Nephron (organoid): ENCODE results near the gene GH2.

Source experiments
- H3K27ac Mint-ChIP-seq, 3 experiments: 2 replicates each; pipeline ENCODE4 v1.8.0; 2020; ENCODE audit warnings: mixed read lengths in 3 of 3, mild to moderate bottlenecking in 2 of 3, moderate library complexity in 1 of 3
- H3K27me3 Mint-ChIP-seq: 2 replicates; pipeline ENCODE4 v1.8.0; 2021; ENCODE audit warnings: low read depth, mild to moderate bottlenecking, moderate library complexity, mixed read lengths
- H3K36me3 Mint-ChIP-seq: 2 replicates; pipeline ENCODE4 v1.8.0; 2020; ENCODE audit warnings: low read depth, mixed read lengths
- H3K4me1 Mint-ChIP-seq: 2 replicates; pipeline ENCODE4 v1.8.0; 2020; ENCODE audit warnings: mixed read lengths
- H3K4me3 Mint-ChIP-seq, 3 experiments: 2 replicates each; pipeline ENCODE4 v1.8.0; 2020; ENCODE audit warnings: mild to moderate bottlenecking in 3 of 3, mixed read lengths in 3 of 3, moderate library complexity in 2 of 3
- H3K9me3 Mint-ChIP-seq: 2 replicates; pipeline ENCODE4 v1.8.0; 2020; ENCODE audit warnings: mixed read lengths
- TF ChIP-seq, protein P1 (sequence below), 3 experiments: fragments of 200-600 bp; sonication (generic); IDR thresholded peaks; one replicate each; pipeline ENCODE4 v1.5.0; 2021; ENCODE audit warnings: antibody characterized with exemption in 3 of 3; ENCODE audit not compliant: unreplicated experiment in 3 of 3

GH2 gene

DNA sequence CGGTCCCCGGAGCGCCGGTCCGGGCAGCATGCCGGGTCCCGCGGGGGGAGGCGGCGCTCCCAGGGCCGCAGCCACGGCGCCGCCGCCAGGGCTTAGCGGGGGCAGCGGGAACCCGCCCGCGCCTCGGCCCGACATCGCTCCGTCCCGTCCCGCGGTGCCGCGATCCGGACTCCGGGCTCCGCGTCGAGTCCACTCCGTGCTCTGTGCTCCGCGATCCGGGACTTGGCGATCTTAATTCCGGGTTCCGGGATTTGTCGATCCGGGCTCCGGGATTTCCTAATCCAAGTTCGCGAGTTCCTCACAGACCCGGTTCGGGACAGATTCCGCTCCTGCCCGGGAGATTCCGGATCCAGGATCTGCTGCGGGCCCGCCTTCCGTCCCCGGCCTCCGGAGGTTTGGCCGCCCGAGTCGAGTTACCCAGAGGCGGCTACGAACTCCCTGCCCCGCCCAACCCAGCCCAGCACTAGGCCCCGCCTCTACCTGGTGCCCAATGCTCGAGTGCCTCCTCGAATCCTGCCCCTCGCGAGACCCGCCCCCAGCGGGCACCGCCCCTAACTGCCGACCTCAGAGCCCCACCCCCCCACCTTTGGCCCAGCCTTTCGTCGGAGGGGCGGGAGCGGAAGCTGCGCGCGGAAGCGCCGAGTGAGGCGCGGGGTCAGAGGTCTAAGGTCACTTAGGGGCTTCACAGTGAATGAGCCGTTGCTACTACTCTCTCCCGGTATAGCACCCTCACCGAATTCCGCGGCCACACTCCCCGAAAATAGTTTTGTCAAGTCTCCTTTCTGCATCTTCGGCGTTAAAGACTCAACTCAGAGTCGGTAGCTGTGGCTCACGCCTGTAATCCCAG, 39.0 kb downstream of the GH2 start, which contains the start of gene SMARCD2:
SMARCD2 (minus strand) TSS at position 146 of the 847 bp plus-strand sequence; CDS start at position 135, 11 bp downstream.
- Mint-ChIP-seq H3K4me3 (peak within 1 kb of the TSS; percentile 97 to 99 (median 99)), H3K27me3 (no peaks in the 10 kb centered on the region), H3K27ac (peak within 1 kb of the TSS; percentile 98 to 99 (median 99)), H3K4me1 (peaks cover 34% of the 10 kb centered on the region), H3K36me3 (no peaks in the 10 kb centered on the region), H3K9me3 (no peaks in the 10 kb centered on the region)
- TF ChIP-seq, protein P1, sequence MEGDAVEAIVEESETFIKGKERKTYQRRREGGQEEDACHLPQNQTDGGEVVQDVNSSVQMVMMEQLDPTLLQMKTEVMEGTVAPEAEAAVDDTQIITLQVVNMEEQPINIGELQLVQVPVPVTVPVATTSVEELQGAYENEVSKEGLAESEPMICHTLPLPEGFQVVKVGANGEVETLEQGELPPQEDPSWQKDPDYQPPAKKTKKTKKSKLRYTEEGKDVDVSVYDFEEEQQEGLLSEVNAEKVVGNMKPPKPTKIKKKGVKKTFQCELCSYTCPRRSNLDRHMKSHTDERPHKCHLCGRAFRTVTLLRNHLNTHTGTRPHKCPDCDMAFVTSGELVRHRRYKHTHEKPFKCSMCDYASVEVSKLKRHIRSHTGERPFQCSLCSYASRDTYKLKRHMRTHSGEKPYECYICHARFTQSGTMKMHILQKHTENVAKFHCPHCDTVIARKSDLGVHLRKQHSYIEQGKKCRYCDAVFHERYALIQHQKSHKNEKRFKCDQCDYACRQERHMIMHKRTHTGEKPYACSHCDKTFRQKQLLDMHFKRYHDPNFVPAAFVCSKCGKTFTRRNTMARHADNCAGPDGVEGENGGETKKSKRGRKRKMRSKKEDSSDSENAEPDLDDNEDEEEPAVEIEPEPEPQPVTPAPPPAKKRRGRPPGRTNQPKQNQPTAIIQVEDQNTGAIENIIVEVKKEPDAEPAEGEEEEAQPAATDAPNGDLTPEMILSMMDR (IDR thresholded peaks at IDR 0.05; ENCODE audit: unreplicated experiment in 3 of 3) = no peak

GRCh38 chr17:63842173-63842539, 39.6 kb downstream of the GH2 start:
- Mint-ChIP-seq H3K4me3 (peak overlapping the region; percentile 97 to 99 (median 99)), H3K27me3 (no peaks in the 10 kb centered on the region), H3K36me3 (peaks cover 1% of the 10 kb centered on the region), H3K4me1 (peaks cover 34% of the 10 kb centered on the region), H3K9me3 (no peaks in the 10 kb centered on the region), H3K27ac (peak overlapping the region; percentile 98 to 99 (median 99))
- TF ChIP-seq, protein P1 (IDR thresholded peaks at IDR 0.05; ENCODE audit: unreplicated experiment in 3 of 3) = no peak

- Mint-ChIP-seq H3K4me3 (peak overlapping the region; percentile 97 to 99 (median 99)), H3K36me3 (peaks cover 7% of the 10 kb centered on the region), H3K4me1 (peaks cover 34% of the 10 kb centered on the region), H3K9me3 (no peaks in the 10 kb centered on the region), H3K27me3 (no peaks in the 10 kb centered on the region), H3K27ac (peak overlapping the region; percentile 98 to 99 (median 99))
- TF ChIP-seq, protein P1 (IDR thresholded peaks at IDR 0.05; ENCODE audit: unreplicated experiment in 3 of 3) = no peak
Measured at GRCh38 chr17:63841350-63842172, 40.2 kb downstream of the GH2 start.

DNA sequence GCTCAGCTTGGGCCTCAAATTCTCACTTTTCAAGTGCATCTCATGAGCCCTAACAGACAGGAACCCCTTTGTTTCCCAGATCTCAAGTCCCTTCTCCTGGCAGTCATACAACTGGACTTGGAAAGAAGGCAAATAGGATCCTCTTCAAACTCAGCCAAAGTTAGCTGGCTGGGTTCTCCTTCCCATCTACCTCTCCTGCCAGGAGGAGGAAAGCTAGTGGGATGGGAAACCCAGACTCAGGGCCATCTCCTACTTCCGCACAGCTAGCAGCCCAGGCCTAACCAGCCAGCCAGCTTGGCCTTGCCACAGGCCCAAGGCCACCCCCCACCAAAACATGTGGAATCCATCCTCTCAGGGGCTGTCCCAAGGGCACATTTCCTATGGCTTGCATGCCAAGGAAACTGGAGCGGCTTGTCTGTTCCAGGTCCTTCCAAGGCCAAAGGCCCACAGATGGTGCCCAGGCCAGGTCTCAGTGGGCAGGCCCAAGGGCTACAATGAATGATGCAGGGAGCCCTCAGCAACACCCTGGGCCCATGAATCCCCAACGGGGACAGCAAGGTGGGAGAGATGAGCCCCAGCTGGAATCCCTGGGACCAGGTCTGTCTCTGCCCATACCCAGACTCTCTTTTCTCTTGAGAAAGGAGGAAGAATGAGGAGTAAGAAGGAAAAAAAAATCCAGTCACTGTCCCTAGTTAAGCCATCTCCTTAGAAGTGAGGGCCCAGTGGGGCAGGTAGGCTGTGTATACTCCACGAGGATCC, 41.0 kb downstream of the GH2 start:
- Mint-ChIP-seq H3K4me1 (peaks cover 34% of the 10 kb centered on the region), H3K27me3 (no peaks in the 10 kb centered on the region), H3K36me3 (peaks cover 10% of the 10 kb centered on the region)

GRCh38 chr17:63838631-63839171, 43.0 kb downstream of the GH2 start:
- peaks cover 27% of the 10 kb centered on the region for H3K4me1 Mint-ChIP-seq
- H3K9me3 Mint-ChIP-seq = no peaks in the 10 kb centered on the region
- H3K4me3 Mint-ChIP-seq = peak overlapping the region; percentile 68 to 78 (median 75)
- H3K27me3 Mint-ChIP-seq = no peaks in the 10 kb centered on the region
- peak overlapping the region; percentile 92 to 95 (median 94) for H3K27ac Mint-ChIP-seq
- H3K36me3 Mint-ChIP-seq = peaks cover 28% of the 10 kb centered on the region
- TF ChIP-seq, protein P1 (IDR thresholded peaks at IDR 0.05; ENCODE audit: unreplicated experiment in 3 of 3) = no peak

More for the DNA sequence above, 41.0 kb downstream of the GH2 start:
- Mint-ChIP-seq H3K27ac (peak overlapping the region; percentile 98 to 99 (median 99)), H3K9me3 (no peaks in the 10 kb centered on the region), H3K4me3 (peak overlapping the region; percentile 97 to 99 (median 99))
- TF ChIP-seq, protein P1 (IDR thresholded peaks at IDR 0.05; ENCODE audit: unreplicated experiment in 3 of 3) = no peak
